NCI-H345 treated with DMSO at 0.1 percent for 48 hours (cell line): ENCODE results near the gene CD8B.

ENCODE experiments used
- DNase-seq: peaks from one replicate; lab custom pipeline; 2025; ENCODE audit not compliant: unreplicated experiment; lab: John Stamatoyannopoulos, UW

CD8B gene

GRCh38 chr2:86806059-86806857 lies 55.4 kb downstream of the CD8B start:
- DNase-seq: no peak

- no peak for DNase-seq
Observed at GRCh38 chr2:86800856-86801567, 60.7 kb downstream of the CD8B start.

- no peak for DNase-seq
Observed at GRCh38 chr2:86794861-86795260, 66.8 kb downstream of the CD8B start.

GRCh38 chr2:86793752-86794151 lies 67.9 kb downstream of the CD8B start:
- no peak for DNase-seq

- DNase-seq: no peak
Observed at GRCh38 chr2:86791573-86791972, 70.1 kb downstream of the CD8B start.

- DNase-seq: no peak
Observed at GRCh38 chr2:86790676-86791572, 70.8 kb downstream of the CD8B start, which contains the start of gene CD8A. TSS of gene CD8A (minus strand) at chr2:86790913. CDS start at chr2:86790825, 88 bp downstream.

GRCh38 chr2:86790134-86790675 lies 71.5 kb downstream of the CD8B start:
- no peak for DNase-seq

GRCh38 chr2:86789687-86790133 lies 72.0 kb downstream of the CD8B start:
- DNase-seq: no peak

GRCh38 chr2:86788881-86789686 lies 72.6 kb downstream of the CD8B start:
- DNase-seq: no peak

- DNase-seq: no peak
Observed at GRCh38 chr2:86788165-86788564, 73.5 kb downstream of the CD8B start.

- DNase-seq: no peak
Observed at GRCh38 chr2:86787736-86788135, 74.0 kb downstream of the CD8B start.

GRCh38 chr2:86786001-86786536 lies 75.6 kb downstream of the CD8B start:
- no peak for DNase-seq

- DNase-seq: no peak
Observed at GRCh38 chr2:86785456-86785855, 76.2 kb downstream of the CD8B start.

GRCh38 chr2:86783615-86784339 lies 77.9 kb downstream of the CD8B start:
- no peak for DNase-seq

- DNase-seq: no peak
Observed at GRCh38 chr2:86782748-86783147, 78.9 kb downstream of the CD8B start.

GRCh38 chr2:86781363-86781762 lies 80.3 kb downstream of the CD8B start:
- no peak for DNase-seq

GRCh38 chr2:86779971-86780370 lies 81.7 kb downstream of the CD8B start:
- DNase-seq: no peak

- no peak for DNase-seq
Observed at GRCh38 chr2:86778957-86779356, 82.7 kb downstream of the CD8B start.

GRCh38 chr2:86776532-86776931 lies 85.2 kb downstream of the CD8B start:
- no peak for DNase-seq
